GM12865 (cell line): ENCODE results near the gene ZBTB46.
"Not testable (repeated sequence)": the region's sequence is repeated elsewhere in the genome, so short reads cannot be mapped to it uniquely, and the experiment has no call there.

ENCODE experiments used
- DNase-seq: peaks from one replicate; pipeline ENCODE4 v3.0.0; 2010; ENCODE audit warnings: low read depth
- H3K4me3 ChIP-seq: 2 replicates; pipeline ENCODE4 v1.5.1; 2011; ENCODE audit warnings: mild to moderate bottlenecking, low read depth, low read length, control low read depth
- CTCF ChIP-seq: IDR thresholded peaks from 2 replicates; pipeline ENCODE4 v1.5.1; 2011; ENCODE audit warnings: low read length, control low read depth, low read depth, inconsistent platforms; ENCODE audit not compliant: insufficient read depth; ENCODE audit errors: missing control alignments

The ZBTB46 gene

GRCh38 chr20:63856098-63856511 lies 25.0 kb upstream of the ZBTB46 start:
- no peak for TF ChIP-seq CTCF
- no peak for DNase-seq
- no peak overlapping the region for H3K4me3 ChIP-seq

- H3K4me3 ChIP-seq, result no peak overlapping the region
- no peak for DNase-seq
- no peak for TF ChIP-seq CTCF
Observed at GRCh38 chr20:63855363-63856097, 24.5 kb upstream of the ZBTB46 start.

- H3K4me3 ChIP-seq, result no peak overlapping the region
- no peak for DNase-seq
- TF ChIP-seq CTCF, result no peak
Observed at GRCh38 chr20:63854766-63855362, 23.8 kb upstream of the ZBTB46 start.

GRCh38 chr20:63854069-63854765 lies 23.2 kb upstream of the ZBTB46 start:
- H3K4me3 ChIP-seq, result peak overlapping the region; percentile 26
- no peak for TF ChIP-seq CTCF
- peak; percentile 72 for DNase-seq

- DNase-seq, result not testable (repeated sequence)
- peak overlapping the region; percentile 26 for H3K4me3 ChIP-seq
Observed at GRCh38 chr20:63853733-63854068, 22.6 kb upstream of the ZBTB46 start.

- H3K4me3 ChIP-seq, DNase-seq: not testable (repeated sequence)
Observed at GRCh38 chr20:63851548-63851943, 20.5 kb upstream of the ZBTB46 start.

GRCh38 chr20:63850689-63851547 lies 19.9 kb upstream of the ZBTB46 start:
- H3K4me3 ChIP-seq, result no peak overlapping the region
- TF ChIP-seq CTCF, result no peak
- DNase-seq, result peak; percentile 94
